ENCODE data around the gene SNCAIP. TPM values are rescaled to one million over a fixed set of nuclear protein-coding genes. Genes with fewer than 3 reads are reported as not detected.

Gene SNCAIP
- 0.81 and 5.2 TPM in 2 replicates for total RNA-seq

GRCh38 chr5:122311961-122312590 is at the start of gene SNCAIP:
SNCAIP (plus strand) TSS chr5:122312237; CDS start chr5:122391135, 78,898 bp downstream.

Other genes starting within 250 kb of the SNCAIP start
- 63.2 and 134 TPM in 2 replicates for gene LOX, start 234.0 kb upstream of the SNCAIP start, total RNA-seq
- 0.13 TPM in 1 of 2 replicates, not detected in the other for gene ZNF474, start 182.7 kb upstream of the SNCAIP start, total RNA-seq

Data from mesangial cell (primary cell).